Activated naive CD4-positive, alpha-beta T cell treated with anti-CD3 and anti-CD28 coated beads, Interleukin-2, amount 10 ng/mL, durations not matched to agents 7 days and 5 days (primary cell): ENCODE measurements around the gene PKD1.
A peak's percentile ranks its signal among the peaks of the same experiment; 100 is the strongest.

Experiments used
- CTCF ChIA-PET: fragments of 350-600 bp; sonication (Branson Sonifier 250); formaldehyde crosslinking; loops from one replicate; lab custom pipeline; 2021; ENCODE audit warnings: antibody characterized with exemption; lab: Charles Lee
- DNase-seq: peaks from one replicate; pipeline ENCODE4 v3.0.0-alpha.2; 2020
- H3K27ac Mint-ChIP-seq: one replicate; pipeline ENCODE4 v1.8.0; 2021; ENCODE audit warnings: mild to moderate bottlenecking, moderate library complexity, mixed read lengths
- H3K27me3 Mint-ChIP-seq: one replicate; pipeline ENCODE4 v1.8.0; 2021; ENCODE audit warnings: mild to moderate bottlenecking, mixed read lengths
- H3K36me3 Mint-ChIP-seq: one replicate; pipeline ENCODE4 v1.8.0; 2021; ENCODE audit warnings: mixed read lengths
- H3K4me1 Mint-ChIP-seq: one replicate; pipeline ENCODE4 v1.8.0; 2021; ENCODE audit warnings: mixed read lengths
- H3K4me3 Mint-ChIP-seq: one replicate; pipeline ENCODE4 v1.8.0; 2021; ENCODE audit warnings: mild to moderate bottlenecking, moderate library complexity, mixed read lengths
- H3K9me3 Mint-ChIP-seq: one replicate; pipeline ENCODE4 v1.8.0; 2021; ENCODE audit warnings: mixed read lengths

The PKD1 gene

GRCh38 chr16:2174396-2175131 lies 38.9 kb upstream of the PKD1 start:
- CTCF ChIA-PET: no interaction called here
- Mint-ChIP-seq H3K36me3 (peaks cover 19% of the 10 kb centered on the region), H3K4me1 (no peaks in the 10 kb centered on the region), H3K27ac (no peak overlapping the region), H3K4me3 (no peak overlapping the region), H3K9me3 (no peaks in the 10 kb centered on the region), H3K27me3 (no peaks in the 10 kb centered on the region)
- no peak for DNase-seq

DNA sequence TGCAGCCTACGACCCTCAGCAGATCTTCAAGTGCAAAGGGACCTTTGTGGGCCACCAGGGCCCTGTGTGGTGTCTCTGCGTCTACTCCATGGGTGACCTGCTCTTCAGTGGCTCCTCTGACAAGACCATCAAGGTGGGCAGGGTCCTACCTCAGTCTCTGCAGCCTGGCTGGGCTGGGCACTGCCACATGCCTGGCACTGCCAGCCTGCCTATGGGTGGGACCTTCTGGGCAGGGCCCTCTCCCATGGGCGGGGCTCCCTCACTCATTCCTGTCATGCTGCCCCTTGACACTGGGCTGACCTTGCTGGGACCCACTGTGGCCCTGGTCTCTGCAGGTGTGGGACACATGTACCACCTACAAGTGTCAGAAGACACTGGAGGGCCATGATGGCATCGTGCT lies 38.2 kb upstream of the PKD1 start:
- Mint-ChIP-seq H3K27me3 (no peaks in the 10 kb centered on the region), H3K36me3 (peaks cover 19% of the 10 kb centered on the region), H3K9me3 (no peaks in the 10 kb centered on the region), H3K27ac (no peak overlapping the region), H3K4me1 (no peaks in the 10 kb centered on the region), H3K4me3 (no peak overlapping the region)
- CTCF ChIA-PET: no interaction called here
- DNase-seq: no peak

GRCh38 chr16:2173366-2173765 lies 37.7 kb upstream of the PKD1 start:
- CTCF ChIA-PET: no interaction called here
- no peaks in the 10 kb centered on the region for H3K9me3 Mint-ChIP-seq
- H3K27me3 Mint-ChIP-seq: no peaks in the 10 kb centered on the region
- no peak overlapping the region for H3K4me3 Mint-ChIP-seq
- no peak overlapping the region for H3K27ac Mint-ChIP-seq
- H3K36me3 Mint-ChIP-seq: peaks cover 19% of the 10 kb centered on the region
- H3K4me1 Mint-ChIP-seq: no peaks in the 10 kb centered on the region
- DNase-seq: no peak

DNA sequence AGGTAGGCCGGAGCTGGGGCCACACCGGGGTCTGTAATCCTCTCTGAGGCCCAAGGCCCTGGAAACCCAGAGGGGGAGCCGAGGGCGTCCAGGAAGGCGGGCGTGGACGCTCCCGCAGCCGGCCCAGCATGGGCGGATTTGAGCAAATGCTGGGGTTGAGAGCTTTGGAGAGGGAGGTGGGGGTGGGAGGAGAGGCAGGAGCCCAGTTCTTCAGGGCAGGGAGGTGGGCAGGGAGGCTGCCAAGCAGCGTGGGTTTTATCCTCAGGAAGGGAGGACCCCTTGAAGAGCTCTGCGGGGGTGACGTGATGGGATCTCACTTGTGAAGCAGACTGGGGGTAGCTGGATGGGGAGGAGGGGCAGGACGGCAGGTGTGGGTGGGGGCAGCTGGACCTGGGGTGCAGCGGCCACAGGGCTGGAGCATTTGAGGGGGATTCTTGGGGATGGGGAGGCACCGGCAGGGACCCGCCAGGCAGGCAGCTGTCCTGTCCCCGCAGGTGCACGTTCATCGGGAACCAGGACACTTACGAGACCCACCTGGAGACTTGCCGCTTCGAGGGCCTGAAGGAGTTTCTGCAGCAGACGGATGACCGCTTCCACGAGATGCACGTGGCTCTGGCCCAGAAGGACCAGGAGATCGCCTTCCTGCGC lies 37.1 kb upstream of the PKD1 start:
- Mint-ChIP-seq H3K9me3 (no peaks in the 10 kb centered on the region), H3K27ac (no peak overlapping the region), H3K4me1 (no peaks in the 10 kb centered on the region), H3K27me3 (no peaks in the 10 kb centered on the region), H3K36me3 (peaks cover 19% of the 10 kb centered on the region), H3K4me3 (no peak overlapping the region)
- CTCF ChIA-PET: no interaction called here
- no peak for DNase-seq

GRCh38 chr16:2171601-2172178 lies 36.0 kb upstream of the PKD1 start:
- peaks cover 20% of the 10 kb centered on the region for H3K36me3 Mint-ChIP-seq
- DNase-seq: no peak
- no peak overlapping the region for H3K27ac Mint-ChIP-seq
- no peaks in the 10 kb centered on the region for H3K4me1 Mint-ChIP-seq
- H3K27me3 Mint-ChIP-seq: no peaks in the 10 kb centered on the region
- no peak overlapping the region for H3K4me3 Mint-ChIP-seq
- H3K9me3 Mint-ChIP-seq: no peaks in the 10 kb centered on the region
- CTCF ChIA-PET: no interaction called here

GRCh38 chr16:2170587-2171435 lies 35.1 kb upstream of the PKD1 start:
- CTCF ChIA-PET: no interaction called here
- H3K9me3 Mint-ChIP-seq: peaks cover 2% of the 10 kb centered on the region
- H3K27me3 Mint-ChIP-seq: no peaks in the 10 kb centered on the region
- no peak overlapping the region for H3K4me3 Mint-ChIP-seq
- H3K27ac Mint-ChIP-seq: no peak overlapping the region
- H3K4me1 Mint-ChIP-seq: no peaks in the 10 kb centered on the region
- peaks cover 21% of the 10 kb centered on the region for H3K36me3 Mint-ChIP-seq
- DNase-seq: no peak

DNA sequence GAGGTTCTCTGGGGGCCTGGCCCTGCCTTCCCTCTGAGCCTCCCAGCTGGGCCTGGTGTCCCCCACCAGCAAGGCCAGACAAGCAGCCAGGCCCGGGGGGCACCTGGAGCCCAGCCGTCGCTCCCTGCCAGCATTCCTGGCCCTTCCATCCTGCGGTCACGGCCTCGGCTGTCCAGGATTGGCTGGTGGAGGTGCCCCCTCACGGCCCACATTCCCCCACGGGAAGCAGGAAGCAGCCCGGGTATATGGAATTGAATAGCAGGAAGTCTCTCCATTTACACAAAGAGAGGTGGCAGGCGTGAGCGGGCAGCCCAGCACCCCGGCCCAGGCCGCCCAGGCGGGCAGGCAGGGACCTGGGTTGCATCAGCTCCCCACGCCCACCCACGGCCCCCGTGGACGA lies 34.4 kb upstream of the PKD1 start:
- Mint-ChIP-seq H3K9me3 (peaks cover 5% of the 10 kb centered on the region), H3K4me1 (no peaks in the 10 kb centered on the region), H3K27ac (no peak overlapping the region), H3K27me3 (no peaks in the 10 kb centered on the region), H3K4me3 (no peak overlapping the region), H3K36me3 (peaks cover 22% of the 10 kb centered on the region)
- DNase-seq: no peak
- CTCF ChIA-PET: interaction anchor here (0.5 to 1.1 kb wide), 2 partner anchors 8 to 762 kb away, joined by 3 read pairs; no protein-coding TSS in a partner anchor

- no peak overlapping the region for H3K4me3 Mint-ChIP-seq
- CTCF ChIA-PET: no interaction called here
- H3K27ac Mint-ChIP-seq: no peak overlapping the region
- no peaks in the 10 kb centered on the region for H3K4me1 Mint-ChIP-seq
- no peaks in the 10 kb centered on the region for H3K27me3 Mint-ChIP-seq
- peaks cover 21% of the 10 kb centered on the region for H3K36me3 Mint-ChIP-seq
- DNase-seq: no peak
- H3K9me3 Mint-ChIP-seq: peaks cover 10% of the 10 kb centered on the region
These were observed 31.5 kb upstream of the PKD1 start for GRCh38 chr16:2167068-2167638.

DNA sequence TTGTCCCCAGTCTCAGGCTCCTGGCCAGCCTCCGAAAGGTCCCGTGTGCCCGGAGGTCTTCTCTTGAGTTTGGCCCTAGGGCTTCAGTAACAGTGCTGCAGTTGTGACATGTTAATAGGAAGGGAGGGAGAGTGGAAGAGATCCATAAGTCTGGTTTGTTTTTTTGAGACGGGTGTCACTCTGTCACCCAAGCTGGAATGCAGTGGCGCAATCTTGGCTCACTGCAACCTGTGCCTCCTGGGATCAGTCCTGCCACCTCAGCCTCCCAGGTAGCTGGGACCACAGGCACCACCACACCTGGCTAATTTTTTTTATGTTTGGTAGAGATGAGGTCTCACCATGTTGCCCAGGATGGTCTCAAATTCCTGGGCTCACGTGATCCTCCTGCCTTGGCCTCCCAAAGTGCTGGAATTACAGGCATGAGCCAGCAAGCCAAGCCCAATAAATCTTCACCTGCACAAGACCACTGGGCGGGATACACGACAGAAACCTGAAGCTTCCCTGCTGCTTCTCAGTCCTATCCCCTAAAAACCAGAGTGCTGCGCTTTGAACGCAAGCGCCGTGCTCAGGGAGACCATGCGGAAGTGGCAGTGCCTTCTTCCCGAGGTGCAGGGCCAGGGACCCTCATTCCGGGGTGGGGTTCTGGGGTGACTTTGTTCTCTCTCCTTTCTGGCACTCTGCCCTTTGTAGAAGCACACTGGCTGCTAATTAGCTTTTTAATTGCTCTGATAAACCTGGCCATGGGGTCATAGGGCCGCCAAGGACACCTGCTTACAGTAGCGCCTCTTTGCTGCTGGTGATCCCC lies 30.8 kb upstream of the PKD1 start:
- no peak overlapping the region for H3K4me3 Mint-ChIP-seq
- CTCF ChIA-PET: interaction anchor here (0.6 kb wide), 1 partner anchor 26 kb away, joined by 3 read pairs; no protein-coding TSS in a partner anchor
- peaks cover 10% of the 10 kb centered on the region for H3K9me3 Mint-ChIP-seq
- no peaks in the 10 kb centered on the region for H3K27me3 Mint-ChIP-seq
- no peak for DNase-seq
- peaks cover 21% of the 10 kb centered on the region for H3K36me3 Mint-ChIP-seq
- H3K27ac Mint-ChIP-seq: peak overlapping the region; percentile 77
- no peaks in the 10 kb centered on the region for H3K4me1 Mint-ChIP-seq

- Mint-ChIP-seq H3K27ac (peak overlapping the region; percentile 77), H3K4me1 (no peaks in the 10 kb centered on the region), H3K27me3 (no peaks in the 10 kb centered on the region), H3K9me3 (peaks cover 10% of the 10 kb centered on the region), H3K36me3 (peaks cover 21% of the 10 kb centered on the region), H3K4me3 (no peak overlapping the region)
- CTCF ChIA-PET: no interaction called here
- DNase-seq: no peak
These were observed 30.2 kb upstream of the PKD1 start for GRCh38 chr16:2165861-2166260.

GRCh38 chr16:2163211-2163881 lies 27.6 kb upstream of the PKD1 start:
- Mint-ChIP-seq H3K9me3 (peaks cover 10% of the 10 kb centered on the region), H3K27ac (no peak overlapping the region), H3K36me3 (peaks cover 21% of the 10 kb centered on the region), H3K4me3 (no peak overlapping the region), H3K27me3 (no peaks in the 10 kb centered on the region), H3K4me1 (no peaks in the 10 kb centered on the region)
- CTCF ChIA-PET: no interaction called here
- DNase-seq: no peak

DNA sequence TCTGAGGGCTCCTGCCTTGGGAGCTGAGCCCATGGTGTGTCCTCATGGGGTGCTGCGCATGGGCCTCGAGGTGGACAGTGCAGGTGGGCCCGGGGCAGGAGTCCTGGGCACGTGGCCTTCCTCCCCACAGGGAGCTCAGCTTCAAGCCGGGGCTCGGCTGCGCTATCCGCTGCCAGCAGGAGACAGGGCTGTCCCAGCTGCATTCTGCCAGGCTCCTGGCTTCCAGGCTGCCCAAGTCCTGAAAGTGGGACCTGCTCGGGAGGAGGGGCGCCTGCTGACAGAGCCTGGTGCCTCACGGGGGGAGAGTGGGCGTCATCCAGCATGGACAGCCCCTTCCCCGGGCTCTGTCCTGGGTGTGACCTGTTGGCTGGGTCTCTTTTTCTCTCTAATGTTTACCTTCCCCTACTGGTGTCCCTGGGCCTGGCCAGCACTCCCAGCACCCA lies 27.0 kb upstream of the PKD1 start:
- H3K36me3 Mint-ChIP-seq: peaks cover 21% of the 10 kb centered on the region
- CTCF ChIA-PET: no interaction called here
- H3K9me3 Mint-ChIP-seq: peaks cover 10% of the 10 kb centered on the region
- H3K4me3 Mint-ChIP-seq: no peak overlapping the region
- DNase-seq: no peak
- H3K4me1 Mint-ChIP-seq: peaks cover 4% of the 10 kb centered on the region
- H3K27me3 Mint-ChIP-seq: no peaks in the 10 kb centered on the region
- no peak overlapping the region for H3K27ac Mint-ChIP-seq

- H3K4me3 Mint-ChIP-seq: no peak overlapping the region
- peaks cover 19% of the 10 kb centered on the region for H3K36me3 Mint-ChIP-seq
- H3K27me3 Mint-ChIP-seq: no peaks in the 10 kb centered on the region
- H3K4me1 Mint-ChIP-seq: peaks cover 12% of the 10 kb centered on the region
- CTCF ChIA-PET: no interaction called here
- DNase-seq: no peak
- H3K9me3 Mint-ChIP-seq: peaks cover 10% of the 10 kb centered on the region
- H3K27ac Mint-ChIP-seq: no peak overlapping the region
These were observed 26.2 kb upstream of the PKD1 start for GRCh38 chr16:2161911-2162310.
